ENCODE data around the gene DBH. TPM values are rescaled to one million over a fixed set of nuclear protein-coding genes. Genes with fewer than 3 reads are reported as not detected.

Gene DBH
- total RNA-seq, 1 donor from 2014 or later: not detected

GRCh38 chr9:133701321-133701980 lies 65.3 kb downstream of the DBH start:
- DNase-seq (ENCODE audit: low read depth in 2 of 2): no peak

GRCh38 chr9:133701981-133702797 lies 66.0 kb downstream of the DBH start:
- no peak for DNase-seq (ENCODE audit: low read depth in 2 of 2)

- DNase-seq (ENCODE audit: low read depth in 2 of 2): no peak
Measured at GRCh38 chr9:133702798-133703590, 66.8 kb downstream of the DBH start.

GRCh38 chr9:133703591-133704399 lies 67.6 kb downstream of the DBH start:
- DNase-seq (ENCODE audit: low read depth in 2 of 2): no peak

GRCh38 chr9:133704711-133705181 lies 68.6 kb downstream of the DBH start:
- DNase-seq (ENCODE audit: low read depth in 2 of 2): no peak

GRCh38 chr9:133705576-133705975 lies 69.4 kb downstream of the DBH start:
- DNase-seq (ENCODE audit: low read depth in 2 of 2): no peak

- DNase-seq (ENCODE audit: low read depth in 2 of 2): no peak
Measured at GRCh38 chr9:133706307-133707050, 70.3 kb downstream of the DBH start.

GRCh38 chr9:133707065-133707762 lies 71.1 kb downstream of the DBH start:
- DNase-seq (ENCODE audit: low read depth in 2 of 2): no peak

- no peak for DNase-seq (ENCODE audit: low read depth in 2 of 2)
Measured at GRCh38 chr9:133707763-133708245, 71.6 kb downstream of the DBH start.

GRCh38 chr9:133708246-133709014 lies 72.3 kb downstream of the DBH start:
- no peak for DNase-seq (ENCODE audit: low read depth in 2 of 2)

Other genes with a start within 250 kb of the DBH start
- 11.6 and 14.9 TPM in 2 replicates for gene REXO4, start 218.4 kb upstream of the DBH start, total RNA-seq
- gene ADAMTS13, start 214.0 kb upstream of the DBH start, total RNA-seq: 0.44 and 0.60 TPM in 2 replicates
- gene CACFD1, start 176.4 kb upstream of the DBH start, total RNA-seq: 9.2 and 15.9 TPM in 2 replicates
- gene SLC2A6, start 157.3 kb upstream of the DBH start, total RNA-seq: 12.1 and 21.6 TPM in 2 replicates
- gene MYMK, start 111.4 kb upstream of the DBH start, total RNA-seq: not detected in 2 replicates
- gene ADAMTSL2, start 101.7 kb upstream of the DBH start, total RNA-seq: under 0.01 TPM in 2 replicates
- gene FAM163B, start 27.0 kb upstream of the DBH start, total RNA-seq: not detected in 2 replicates
- gene SARDH, start 102.0 kb downstream of the DBH start, total RNA-seq: 0.20 and 0.22 TPM in 2 replicates

All from lung microvascular endothelial cell (primary cell).